Measurements from ENCODE around the gene DAPL1. TPM values are rescaled to one million over a fixed set of nuclear protein-coding genes. Genes with fewer than 3 reads are reported as not detected.

The DAPL1 gene
- polyA plus RNA-seq, 1 donor: not detected

- no peak for DNase-seq
Observed at GRCh38 chr2:158778243-158778642, 16.9 kb upstream of the DAPL1 start.

DNA sequence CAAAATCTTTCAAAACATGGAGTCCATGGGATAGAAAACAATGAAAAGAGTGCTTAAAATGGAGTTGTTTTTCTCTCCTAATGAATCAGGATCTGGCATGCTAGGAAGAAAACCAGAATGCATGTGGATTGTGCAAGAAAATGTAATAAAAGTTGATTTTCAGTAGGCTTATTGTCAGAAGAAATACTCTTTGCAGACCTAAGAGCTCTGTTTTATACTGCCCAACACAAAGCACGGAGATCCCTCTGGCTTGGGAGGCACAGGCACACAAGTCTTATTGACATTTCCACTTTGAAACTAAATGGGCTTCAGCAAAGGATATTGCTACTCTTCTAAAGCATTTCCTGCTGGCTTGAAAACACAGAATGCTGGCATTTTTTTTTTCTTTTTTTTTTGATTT lies 15.5 kb upstream of the DAPL1 start:
- no peak for DNase-seq

GRCh38 chr2:158781353-158781961 lies 13.7 kb upstream of the DAPL1 start:
- peak; percentile 13 for DNase-seq

DNA sequence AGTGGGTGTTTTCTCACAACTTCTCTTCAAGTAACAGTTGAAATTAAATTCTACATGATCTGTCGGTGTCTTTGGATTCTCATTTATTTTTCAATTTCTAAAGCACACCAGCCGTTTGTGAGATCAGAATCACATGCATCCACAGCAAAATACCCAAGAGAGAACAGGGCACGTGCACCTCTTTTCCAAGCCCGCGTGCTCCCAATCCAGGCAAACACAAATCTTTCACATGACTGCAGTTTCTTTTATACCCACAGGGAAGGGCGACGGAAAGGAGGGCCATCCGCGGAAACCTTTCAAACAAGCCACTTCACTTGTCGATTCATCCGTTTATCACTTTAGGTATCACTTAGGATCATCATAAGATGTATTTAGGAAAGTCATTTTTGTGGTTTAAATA lies 13.0 kb upstream of the DAPL1 start:
- DNase-seq: no peak

- DNase-seq: no peak
Observed at GRCh38 chr2:158782616-158783015, 12.5 kb upstream of the DAPL1 start.

DNA sequence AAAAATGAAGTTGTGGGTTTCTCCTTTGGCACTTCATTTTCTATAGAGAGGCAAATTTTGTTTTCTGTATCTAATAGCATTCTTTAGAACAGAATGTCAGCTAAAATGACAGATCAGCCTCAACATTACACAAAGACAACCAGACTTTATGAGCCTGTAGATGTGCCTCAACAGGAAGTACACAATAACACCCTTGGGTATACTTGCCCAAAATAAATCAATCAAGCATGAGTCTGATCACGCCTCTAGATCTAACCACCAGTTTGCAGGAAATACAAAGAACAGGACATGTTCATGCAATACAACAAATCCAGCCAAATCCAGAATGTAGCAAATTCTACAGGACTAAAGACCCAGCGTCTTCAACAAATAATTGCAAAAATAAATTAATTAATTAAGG lies 11.2 kb upstream of the DAPL1 start:
- no peak for DNase-seq

DNA sequence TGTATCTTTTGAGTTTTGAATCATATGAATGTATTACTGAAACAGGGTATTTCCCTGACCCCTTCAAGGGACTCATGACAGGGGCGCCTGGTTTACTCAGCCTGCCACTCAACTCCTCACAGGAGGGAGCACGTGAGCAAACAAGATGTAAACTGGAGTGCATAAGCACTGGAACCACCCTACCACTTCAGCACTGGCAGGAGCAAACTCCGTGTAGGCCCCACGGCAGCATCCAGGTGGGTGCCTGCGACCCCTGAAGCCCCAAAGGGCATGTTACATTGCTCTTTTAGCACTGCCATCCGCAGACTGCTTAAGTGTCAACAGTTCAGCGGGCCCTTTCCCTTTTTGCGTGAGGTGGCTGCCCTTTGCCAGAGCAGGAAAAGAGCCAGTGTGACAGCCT lies 8.2 kb upstream of the DAPL1 start:
- DNase-seq: no peak

- DNase-seq: no peak
Observed at GRCh38 chr2:158788951-158789350, 6.2 kb upstream of the DAPL1 start.

DNA sequence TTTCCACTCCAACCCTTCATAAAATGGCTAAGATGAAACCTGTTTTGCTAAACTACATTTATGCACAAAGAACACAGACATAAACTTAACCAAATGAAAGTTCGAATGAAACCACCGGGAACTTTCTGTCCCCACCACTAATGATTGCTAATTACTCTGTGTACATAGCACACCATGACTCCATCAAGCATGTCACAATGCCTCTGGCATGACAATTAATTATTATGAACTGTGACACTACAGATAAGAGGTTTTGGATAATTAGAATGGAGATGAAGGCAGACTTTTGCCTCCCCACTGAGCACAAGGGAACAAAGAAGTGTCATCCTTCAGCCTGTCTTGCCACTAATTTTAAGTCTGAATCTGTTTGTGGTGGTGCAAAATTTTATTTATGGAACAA lies 1.5 kb downstream of the DAPL1 start:
- DNase-seq: no peak

DNA sequence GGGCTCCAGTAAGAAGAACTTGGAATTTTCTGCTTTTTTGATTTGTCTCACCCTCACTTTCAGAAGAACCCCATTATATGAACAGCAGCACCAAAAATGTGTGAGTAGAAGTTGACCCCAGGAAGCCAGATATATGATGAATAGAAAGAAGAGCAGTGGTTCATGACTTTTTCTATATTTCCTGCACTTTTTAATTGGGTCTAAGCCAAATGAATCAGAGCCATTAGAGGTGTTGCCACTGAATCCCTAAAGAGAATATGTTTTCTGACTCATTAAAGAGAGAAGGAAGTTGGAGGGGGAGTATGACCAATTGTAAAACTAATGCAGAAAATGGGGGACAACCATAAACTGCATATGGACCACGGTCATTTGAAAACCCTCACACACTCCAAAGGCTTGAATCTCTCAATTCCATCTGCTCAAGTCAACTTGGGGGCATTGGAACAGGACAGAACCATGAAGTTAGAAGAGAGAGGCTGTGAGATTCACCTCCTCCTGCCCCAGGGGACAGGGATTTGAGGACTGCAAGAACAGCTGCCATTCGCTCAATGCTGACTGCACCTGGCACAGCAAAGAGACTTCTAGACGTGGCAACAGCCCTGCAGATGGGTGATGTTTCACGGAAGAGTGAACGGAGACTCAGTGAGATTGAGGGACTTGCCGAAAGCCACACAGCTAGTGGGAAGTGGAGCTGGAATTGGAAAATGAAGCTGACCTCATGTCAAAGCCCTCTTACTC lies 3.0 kb downstream of the DAPL1 start:
- DNase-seq: no peak

GRCh38 chr2:158799181-158799580 lies 4.1 kb downstream of the DAPL1 start:
- no peak for DNase-seq

DNA sequence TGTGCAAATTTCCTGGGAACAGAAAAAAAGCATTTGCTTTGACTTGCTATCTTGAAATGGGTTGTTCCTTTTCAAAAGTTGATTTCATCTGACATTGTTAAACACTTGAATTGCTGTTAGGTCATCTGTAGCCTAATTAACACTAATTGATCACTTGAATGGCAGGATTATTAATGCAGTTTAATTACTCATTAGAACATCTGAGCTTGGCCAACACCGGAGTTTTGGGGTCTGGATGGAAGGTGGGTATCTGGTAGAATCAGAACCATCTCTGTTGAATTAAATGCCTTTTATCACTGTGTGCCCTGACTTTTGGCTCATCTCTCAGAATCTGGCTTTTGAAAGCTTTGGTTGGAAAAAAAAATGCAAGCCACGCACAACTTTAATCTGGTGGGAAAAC lies 8.4 kb downstream of the DAPL1 start:
- DNase-seq: no peak

DNA sequence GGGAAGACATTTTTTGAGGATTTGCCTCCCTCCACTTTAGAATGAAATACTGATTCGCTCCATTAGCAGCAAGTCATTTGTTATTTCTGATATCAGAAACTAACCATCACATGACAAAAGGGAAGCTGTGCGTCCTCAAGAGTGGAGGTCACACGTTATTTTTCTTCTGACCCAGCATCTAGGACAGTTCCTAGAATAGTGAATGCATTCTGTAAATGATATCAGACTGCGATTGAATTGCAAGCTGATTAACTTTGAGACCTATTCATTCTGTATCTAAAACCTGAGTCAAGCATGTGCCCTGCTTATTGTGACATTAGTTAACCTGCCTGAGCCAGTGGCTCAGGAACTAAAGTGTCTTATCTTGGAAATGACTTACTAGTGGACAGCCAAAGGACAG lies 10.1 kb downstream of the DAPL1 start:
- no peak for DNase-seq

DNA sequence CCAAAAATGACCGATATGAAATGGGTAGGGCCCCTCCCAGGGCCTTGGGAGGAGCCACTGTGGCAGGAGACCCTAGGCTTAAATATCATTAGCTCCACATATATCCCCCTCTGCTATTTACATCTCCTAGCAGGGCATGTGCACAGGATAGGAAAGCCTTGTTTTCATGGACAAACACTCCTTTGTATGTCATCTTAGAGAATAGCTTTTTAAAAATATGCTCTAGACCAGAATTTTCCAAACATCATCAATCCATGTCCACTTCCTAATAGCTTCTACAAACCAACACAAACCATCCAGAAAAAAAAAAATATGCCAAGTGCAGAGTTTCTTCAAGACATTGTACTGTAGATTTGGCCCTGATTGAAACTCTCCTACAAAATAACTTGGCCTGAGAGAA lies 10.8 kb downstream of the DAPL1 start:
- no peak for DNase-seq

DNA sequence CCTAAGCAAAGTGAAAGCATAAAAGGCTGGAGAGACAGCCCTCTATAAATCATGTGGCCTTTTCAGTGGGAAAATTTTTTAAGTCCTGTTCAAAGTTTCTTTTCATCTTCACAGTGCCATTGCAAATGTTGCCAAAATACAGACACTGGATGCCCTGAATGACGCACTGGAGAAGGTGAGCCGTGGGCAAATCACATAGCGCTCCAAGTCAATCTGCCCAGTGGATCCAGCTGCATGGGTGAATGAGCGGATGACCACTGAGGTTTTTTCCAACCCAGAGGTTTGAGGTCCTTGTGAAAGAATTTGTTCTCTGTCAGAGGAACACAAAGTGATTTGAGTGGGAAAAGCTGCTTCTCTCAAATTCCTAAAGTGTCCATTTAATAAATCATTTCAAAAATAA lies 11.8 kb downstream of the DAPL1 start:
- no peak for DNase-seq

DNA sequence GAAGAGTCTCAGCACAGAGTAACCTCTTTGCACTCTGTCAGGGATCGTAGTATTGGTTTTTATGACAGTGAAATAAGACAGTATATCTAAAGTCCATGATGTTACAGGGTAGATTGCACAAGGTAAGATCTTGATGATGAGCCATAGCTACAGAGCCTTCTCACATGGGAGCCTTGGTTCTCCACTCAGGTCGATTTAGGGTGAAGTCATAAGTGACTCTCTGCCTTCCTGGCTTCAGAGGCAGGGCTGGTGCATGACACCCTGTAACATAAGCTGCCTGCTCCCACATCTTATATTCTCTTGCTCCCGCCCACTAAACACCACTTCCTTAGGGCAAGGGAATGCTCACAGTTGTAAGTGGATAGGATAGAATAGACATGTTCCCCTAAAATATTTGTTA lies 13.3 kb downstream of the DAPL1 start:
- DNase-seq: no peak

GRCh38 chr2:158809816-158810215 lies 14.7 kb downstream of the DAPL1 start:
- no peak for DNase-seq

DNA sequence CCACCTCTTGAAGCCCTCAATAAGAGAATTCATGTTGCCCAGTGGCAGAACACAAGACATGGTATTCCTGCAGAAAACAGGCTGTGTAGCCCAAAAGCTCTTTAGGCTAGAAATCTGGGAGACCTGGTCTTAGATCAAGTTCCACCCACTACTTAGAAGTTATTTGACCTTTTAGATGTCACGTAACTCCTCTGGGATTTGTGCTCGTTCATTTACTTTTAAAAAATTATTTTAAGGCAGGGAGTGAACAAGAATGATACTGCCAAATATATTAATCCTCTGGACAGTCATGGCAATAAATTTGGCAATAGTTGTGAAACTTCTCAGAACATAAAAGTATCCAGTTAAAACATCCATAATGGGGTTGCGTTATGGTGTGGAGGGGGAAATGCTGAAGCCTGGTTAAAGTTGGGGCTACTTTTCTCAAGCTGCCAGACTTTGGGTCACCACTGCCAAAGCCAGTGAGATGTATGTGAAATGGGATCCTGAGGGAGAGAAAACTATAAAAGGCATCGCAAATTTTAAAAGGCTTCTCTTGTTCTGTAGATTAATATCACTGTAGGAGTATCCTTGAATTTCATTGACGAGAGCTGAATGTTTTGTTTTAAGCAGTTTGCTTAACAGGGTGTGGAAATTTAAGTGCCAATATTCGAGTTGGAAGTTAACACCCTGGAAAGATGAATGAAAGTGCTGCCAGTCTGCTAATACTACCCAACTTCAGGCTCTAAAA lies 15.8 kb downstream of the DAPL1 start:
- no peak for DNase-seq

DNA sequence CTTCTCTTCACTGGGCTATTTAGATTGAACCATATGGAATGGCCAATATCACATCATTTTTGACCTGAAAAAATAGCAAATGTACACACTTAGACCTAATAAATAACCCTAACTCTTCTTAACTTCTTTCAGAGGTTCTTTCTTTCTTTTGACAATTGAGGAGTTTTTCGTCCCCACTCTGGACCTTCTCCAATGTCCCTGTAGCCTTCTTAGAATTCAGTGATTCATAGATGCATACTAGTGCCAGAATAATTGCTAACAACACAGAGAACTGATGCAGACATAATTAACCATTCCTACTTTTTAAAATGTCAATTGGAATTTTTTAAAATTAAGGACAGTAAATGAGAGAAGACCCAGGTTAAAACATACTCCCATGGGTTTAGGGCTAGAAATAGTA lies 20.0 kb downstream of the DAPL1 start:
- DNase-seq: no peak

DNA sequence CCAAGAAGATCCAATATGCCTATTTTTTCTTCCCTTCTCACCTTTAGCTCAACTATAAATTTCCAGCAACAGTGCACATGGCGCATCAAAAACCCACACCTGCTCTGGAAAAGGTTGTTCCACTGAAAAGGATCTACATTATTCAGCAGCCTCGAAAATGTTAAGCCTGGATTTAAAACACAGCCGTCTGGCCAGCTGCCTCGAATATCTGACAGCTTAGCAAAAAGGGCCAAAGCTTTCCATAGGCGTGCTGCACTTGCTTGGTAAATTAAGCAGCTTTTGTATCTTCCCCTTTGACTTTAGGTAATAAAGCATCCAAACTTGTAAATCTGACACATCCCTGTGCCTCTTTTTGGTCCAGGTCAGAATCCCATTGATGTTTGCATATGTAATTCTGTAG lies 20.5 kb downstream of the DAPL1 start:
- peak; percentile 26 for DNase-seq

GRCh38 chr2:158817588-158817987 lies 22.5 kb downstream of the DAPL1 start:
- DNase-seq: no peak

DNA sequence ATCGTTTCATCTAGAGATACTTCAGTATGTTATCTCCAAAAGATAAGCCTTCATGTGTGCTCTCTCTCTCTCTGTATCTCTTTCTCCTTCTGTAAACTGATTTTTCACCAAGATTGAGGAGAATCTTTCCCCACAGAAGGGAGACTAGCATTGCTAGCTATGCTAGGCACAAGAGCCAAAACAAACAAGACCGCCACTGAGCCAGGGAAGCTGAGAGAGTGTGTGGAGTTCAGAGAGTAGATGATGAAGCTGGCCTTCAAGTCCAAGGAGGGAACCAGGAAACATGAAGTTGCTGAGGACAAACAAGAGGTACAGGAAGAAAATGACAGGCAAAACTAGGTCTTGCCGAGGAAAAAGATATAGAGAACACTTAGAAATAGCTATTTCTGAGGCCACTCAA lies 23.4 kb downstream of the DAPL1 start:
- DNase-seq: no peak

DNA sequence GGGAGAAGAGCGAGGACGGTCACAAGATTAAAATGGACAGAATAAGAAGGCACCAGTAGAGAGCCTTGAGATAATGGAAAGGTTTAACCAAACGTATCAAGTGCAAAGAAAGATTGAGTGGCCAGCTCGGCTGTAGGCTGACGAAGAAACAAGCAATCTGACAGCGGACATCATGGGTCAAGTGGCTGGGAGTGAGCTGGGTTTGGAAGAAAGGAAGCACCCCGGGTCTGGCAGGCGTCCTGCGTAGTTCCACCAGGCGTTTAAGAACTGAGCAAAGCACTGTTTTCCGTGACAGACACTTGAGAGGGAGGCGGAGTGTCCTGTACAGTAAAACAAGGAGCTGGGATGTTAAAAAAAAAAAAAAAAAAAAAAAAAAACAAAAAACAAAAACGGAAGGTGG lies 27.1 kb downstream of the DAPL1 start:
- no peak for DNase-seq

All from hindlimb muscle (tissue), 1 donor.